Neuronal stem cell (in vitro differentiated cells): ENCODE data around the gene USP44.

Experiments used
- DNase-seq: peaks from one replicate; pipeline ENCODE4 v3.0.0-alpha.2; 2013; ENCODE audit warnings: low spot score
- H2AFZ ChIP-seq: one replicate; pipeline ENCODE4 v1.6.1; 2013; ENCODE audit warnings: mild to moderate bottlenecking, low read length, inconsistent platforms
- H2AK5ac ChIP-seq: 2 replicates; pipeline ENCODE4 v1.6.1; 2013; ENCODE audit warnings: low read depth, mild to moderate bottlenecking, inconsistent platforms, low read length, moderate library complexity, mixed read lengths
- H2BK120ac ChIP-seq: 2 replicates; pipeline ENCODE4 v1.6.1; 2013; ENCODE audit warnings: low read depth, mild to moderate bottlenecking, inconsistent platforms, low read length, moderate library complexity, mixed read lengths
- H2BK12ac ChIP-seq: one replicate; pipeline ENCODE4 v1.6.1; 2013; ENCODE audit warnings: low read length, inconsistent platforms
- H2BK15ac ChIP-seq: 2 replicates; pipeline ENCODE4 v1.6.1; 2013; ENCODE audit warnings: mild to moderate bottlenecking, low read length, inconsistent platforms, mixed read lengths
- H2BK5ac ChIP-seq: one replicate; pipeline ENCODE4 v1.6.1; 2013; ENCODE audit warnings: inconsistent platforms, mild to moderate bottlenecking, low read length, moderate library complexity
- H3K14ac ChIP-seq: one replicate; pipeline ENCODE4 v1.6.1; 2013; ENCODE audit warnings: low read length, inconsistent platforms
- H3K18ac ChIP-seq: 2 replicates; pipeline ENCODE4 v1.6.1; 2013; ENCODE audit warnings: low read length, inconsistent platforms
- H3K23ac ChIP-seq: 2 replicates; pipeline ENCODE4 v1.6.1; 2013; ENCODE audit warnings: low read depth, mild to moderate bottlenecking, mixed read lengths, low read length, inconsistent platforms; ENCODE audit not compliant: poor library complexity
- H3K27ac ChIP-seq: replicated peaks from 3 replicates; pipeline ENCODE4 v1.5.1; 2013; ENCODE audit warnings: low read length, inconsistent platforms
- H3K27me3 ChIP-seq, 3 experiments: 2 replicates each; pipeline ENCODE4 v1.6.1; 2013; ENCODE audit warnings: low read length in 3 of 3, mild to moderate bottlenecking in 2 of 3, inconsistent platforms in 1 of 3, low read depth in 1 of 3, mixed read lengths in 1 of 3, moderate library complexity in 1 of 3; ENCODE audit not compliant: control insufficient read depth in 3 of 3, insufficient read depth in 3 of 3
- H3K36me3 ChIP-seq, 2 donors: replicated peaks in 1 of 2; 2 replicates each; pipeline ENCODE4 v1.6.1; 2013; ENCODE audit warnings: low read length in 2 of 2; ENCODE audit not compliant: control insufficient read depth in 2 of 2, insufficient read depth in 2 of 2
- H3K4ac ChIP-seq: 2 replicates; pipeline ENCODE4 v1.6.1; 2013; ENCODE audit warnings: inconsistent platforms, mild to moderate bottlenecking, low read length, moderate library complexity
- H3K4me1 ChIP-seq, 2 donors: 1 replicate in 1 of 2; 2 replicates in 1 of 2; pipeline ENCODE4 v1.6.1; 2013; ENCODE audit warnings: low read length in 2 of 2, low read depth in 1 of 2; ENCODE audit not compliant: control insufficient read depth in 2 of 2, insufficient read depth in 1 of 2
- H3K4me2 ChIP-seq: one replicate; pipeline ENCODE4 v1.6.1; 2013; ENCODE audit warnings: mild to moderate bottlenecking, low read length, inconsistent platforms; ENCODE audit not compliant: insufficient read depth, poor library complexity, severe bottlenecking
- H3K4me3 ChIP-seq, 2 donors: 2 replicates each; pipeline ENCODE4 v1.5.1; 2013; ENCODE audit warnings: low read length in 2 of 2, mild to moderate bottlenecking in 2 of 2, inconsistent platforms in 1 of 2, moderate library complexity in 1 of 2
- H3K79me1 ChIP-seq: one replicate; pipeline ENCODE4 v1.6.1; 2013; ENCODE audit warnings: low read depth, mild to moderate bottlenecking, inconsistent platforms, low read length, moderate library complexity
- H3K9ac ChIP-seq: one replicate; pipeline ENCODE4 v1.6.1; 2013; ENCODE audit warnings: mild to moderate bottlenecking, low read depth, low read length, inconsistent platforms; ENCODE audit not compliant: poor library complexity
- H3K9me3 ChIP-seq, 2 donors: replicated peaks in 1 of 2; 2 replicates each; pipeline versions ENCODE3 to v1.6.1; 2013; ENCODE audit warnings: low read length in 2 of 2, mild to moderate bottlenecking in 2 of 2, inconsistent platforms in 1 of 2, low read depth in 1 of 2, mixed read lengths in 1 of 2, moderate library complexity in 1 of 2; ENCODE audit not compliant: control insufficient read depth in 2 of 2, insufficient read depth in 1 of 2
- H4K8ac ChIP-seq: one replicate; pipeline ENCODE4 v1.6.1; 2013; ENCODE audit warnings: low read depth, mild to moderate bottlenecking, inconsistent platforms, low read length, moderate library complexity
- H4K91ac ChIP-seq: one replicate; pipeline ENCODE4 v1.6.1; 2013; ENCODE audit warnings: low read length, low read depth, mild to moderate bottlenecking, inconsistent platforms; ENCODE audit not compliant: poor library complexity
- WGBS, 2 donors: extraction: QIAGEN DNeasy Blood & Tissue Kit; methylation state at CpG; one replicate each; pipeline ENCODE4 v1.1.7; 2013; ENCODE audit warnings: missing lambda C conversion rate in 2 of 2, mixed read lengths in 1 of 2; ENCODE audit not compliant: insufficient read length in 2 of 2, insufficient replicate concordance in 1 of 2; ENCODE audit errors: extremely low coverage in 2 of 2; 5-methylcytosine and 5-hydroxymethylcytosine counted together

Gene USP44

GRCh38 chr12:95506707-95507523 lies 44.4 kb downstream of the USP44 start:
- H2AK5ac ChIP-seq: no peak overlapping the region
- H2AFZ ChIP-seq: no peak overlapping the region
- H2BK5ac ChIP-seq: no peak overlapping the region
- H3K23ac ChIP-seq: no peak overlapping the region
- no peaks in the 10 kb centered on the region for H3K27me3 ChIP-seq
- no CpG with 5 or more reads among the region's 10 CpGs for WGBS, 2 donors
- H3K18ac ChIP-seq: no peak overlapping the region
- DNase-seq: no peak
- no peak overlapping the region for H3K4me3 ChIP-seq
- H2BK12ac ChIP-seq: no peak overlapping the region
- no peak overlapping the region for H3K4me2 ChIP-seq
- no peak overlapping the region for H3K4ac ChIP-seq
- peaks cover 22 to 98% of the 10 kb centered on the region in 2 donors for H3K36me3 ChIP-seq
- H3K4me1 ChIP-seq: no peaks in the 10 kb centered on the region
- H3K9me3 ChIP-seq: no peaks in the 10 kb centered on the region
- no peak overlapping the region for H4K91ac ChIP-seq
- H2BK15ac ChIP-seq: no peak overlapping the region
- no peak overlapping the region for H3K27ac ChIP-seq
- no peak overlapping the region for H3K9ac ChIP-seq
- no peak overlapping the region for H4K8ac ChIP-seq
- H3K14ac ChIP-seq: no peak overlapping the region
- H3K79me1 ChIP-seq: no peaks in the 10 kb centered on the region
- no peak overlapping the region for H2BK120ac ChIP-seq

- no peak overlapping the region for H3K4me3 ChIP-seq
Measured at GRCh38 chr12:95505039-95505438, 46.2 kb downstream of the USP44 start.

GRCh38 chr12:95504140-95504539 lies 47.1 kb downstream of the USP44 start:
- H3K4me3 ChIP-seq: no peak overlapping the region
- no peak overlapping the region for H3K4ac ChIP-seq
- no peak overlapping the region for H3K18ac ChIP-seq
- H2BK15ac ChIP-seq: no peak overlapping the region
- no CpG with 5 or more reads among the region's 4 CpGs for WGBS, 2 donors
- H3K36me3 ChIP-seq: peaks cover 18 to 99% of the 10 kb centered on the region in 2 donors
- H2AFZ ChIP-seq: no peak overlapping the region
- no peak overlapping the region for H2BK12ac ChIP-seq
- no peak for DNase-seq
- no peak overlapping the region for H3K27ac ChIP-seq
- H2BK5ac ChIP-seq: no peak overlapping the region
- H4K8ac ChIP-seq: no peak overlapping the region
- no peak overlapping the region for H3K9ac ChIP-seq
- H3K4me2 ChIP-seq: no peak overlapping the region
- no peak overlapping the region for H4K91ac ChIP-seq
- peaks cover 0 to 3% of the 10 kb centered on the region in 2 donors for H3K9me3 ChIP-seq
- no peaks in the 10 kb centered on the region for H3K79me1 ChIP-seq
- no peaks in the 10 kb centered on the region for H3K4me1 ChIP-seq
- no peak overlapping the region for H3K14ac ChIP-seq
- no peak overlapping the region for H3K23ac ChIP-seq
- no peaks in the 10 kb centered on the region for H3K27me3 ChIP-seq
- H2AK5ac ChIP-seq: no peak overlapping the region
- no peak overlapping the region for H2BK120ac ChIP-seq

More at GRCh38 chr12:95505039-95505438, 46.2 kb downstream of the USP44 start:
- WGBS, 2 donors: no CpG with 5 or more reads among the region's 5 CpGs
- Histone ChIP-seq H2BK12ac (no peak overlapping the region), H3K36me3 (peaks cover 16 to 98% of the 10 kb centered on the region in 2 donors), H3K27me3 (no peaks in the 10 kb centered on the region), H3K27ac (no peak overlapping the region), H3K18ac (no peak overlapping the region), H3K23ac (no peak overlapping the region), H2AK5ac (no peak overlapping the region), H3K9ac (no peak overlapping the region), H2BK5ac (no peak overlapping the region), H3K4ac (no peak overlapping the region), H4K91ac (no peak overlapping the region), H3K4me1 (no peaks in the 10 kb centered on the region), H3K4me2 (no peak overlapping the region), H2BK120ac (no peak overlapping the region), H2AFZ (no peak overlapping the region), H3K79me1 (no peaks in the 10 kb centered on the region), H4K8ac (no peak overlapping the region), H3K9me3 (no peaks in the 10 kb centered on the region), H3K14ac (no peak overlapping the region), H2BK15ac (no peak overlapping the region)
- DNase-seq: no peak

- no peaks in the 10 kb centered on the region for H3K4me1 ChIP-seq
- H3K9me3 ChIP-seq: peaks cover 3 to 14% of the 10 kb centered on the region in 2 donors
- DNase-seq: no peak
- H3K27ac ChIP-seq: no peak overlapping the region
- no peak overlapping the region for H3K18ac ChIP-seq
- no peak overlapping the region for H3K4me2 ChIP-seq
- no peak overlapping the region for H3K4ac ChIP-seq
- no peak overlapping the region for H2AFZ ChIP-seq
- no peak overlapping the region for H4K91ac ChIP-seq
- no CpG with 5 or more reads among the region's 2 CpGs for WGBS, 2 donors
- H3K79me1 ChIP-seq: no peaks in the 10 kb centered on the region
- no peak overlapping the region for H4K8ac ChIP-seq
- no peak overlapping the region for H2BK15ac ChIP-seq
- H2BK12ac ChIP-seq: no peak overlapping the region
- H3K9ac ChIP-seq: no peak overlapping the region
- H2BK5ac ChIP-seq: no peak overlapping the region
- H3K14ac ChIP-seq: no peak overlapping the region
- peaks cover 17 to 98% of the 10 kb centered on the region in 2 donors for H3K36me3 ChIP-seq
- H3K23ac ChIP-seq: no peak overlapping the region
- H2AK5ac ChIP-seq: no peak overlapping the region
- H3K4me3 ChIP-seq: no peak overlapping the region
- H2BK120ac ChIP-seq: no peak overlapping the region
- H3K27me3 ChIP-seq: no peaks in the 10 kb centered on the region
Measured at GRCh38 chr12:95499772-95500171, 51.5 kb downstream of the USP44 start.
